Hepatocyte (in vitro differentiated cells): ENCODE data around the gene TMEM144. TPM values are rescaled to one million over a fixed set of nuclear protein-coding genes. Genes with fewer than 3 reads are reported as not detected.
A peak's percentile ranks its signal among the peaks of the same experiment; 100 is the strongest.

Experiments used
- DNase-seq: peaks from one replicate; pipeline ENCODE4 v3.0.0-alpha.2; 2016; ENCODE audit warnings: low spot score
- H2AFZ ChIP-seq: fragments of 200-600 bp; sonication (generic); 2 replicates; pipeline ENCODE4 v1.6.0; 2016; ENCODE audit warnings: antibody characterized with exemption, mild to moderate bottlenecking
- H3K27ac ChIP-seq: fragments of 200-600 bp; sonication (generic); 2 replicates; pipeline ENCODE4 v1.5.1; 2016; ENCODE audit warnings: mild to moderate bottlenecking
- H3K27me3 ChIP-seq: fragments of 200-600 bp; sonication (generic); 2 replicates; pipeline ENCODE4 v1.6.1; 2016
- H3K36me3 ChIP-seq: fragments of 200-600 bp; sonication (generic); replicated peaks from 2 replicates; pipeline ENCODE4 v1.5.1; 2016; ENCODE audit warnings: low read depth; ENCODE audit not compliant: insufficient read depth
- H3K4me1 ChIP-seq: fragments of 200-600 bp; sonication (generic); 2 replicates; pipeline ENCODE4 v1.5.1; 2016; ENCODE audit warnings: mild to moderate bottlenecking, moderate library complexity; ENCODE audit not compliant: insufficient read depth
- H3K4me2 ChIP-seq: fragments of 200-600 bp; sonication (generic); 2 replicates; pipeline ENCODE4 v1.6.0; 2016
- H3K4me3 ChIP-seq: fragments of 200-600 bp; sonication (generic); 2 replicates; pipeline ENCODE4 v1.5.1; 2016; ENCODE audit warnings: mild to moderate bottlenecking
- H3K79me2 ChIP-seq: fragments of 200-600 bp; sonication (generic); 2 replicates; pipeline ENCODE4 v1.6.0; 2017; ENCODE audit warnings: mild to moderate bottlenecking
- H3K9me2 ChIP-seq: fragments of 200-600 bp; sonication (generic); replicated peaks from 2 replicates; pipeline ENCODE4 v1.6.0; 2017; ENCODE audit warnings: mild to moderate bottlenecking; ENCODE audit not compliant: insufficient read depth
- H3K9me3 ChIP-seq: fragments of 200-600 bp; sonication (generic); 2 replicates; pipeline ENCODE4 v1.5.1; 2016; ENCODE audit warnings: low read depth, mild to moderate bottlenecking
- H4K20me1 ChIP-seq: fragments of 200-600 bp; sonication (generic); 2 replicates; pipeline ENCODE4 v1.6.0; 2016; ENCODE audit warnings: mild to moderate bottlenecking; ENCODE audit not compliant: insufficient read depth, poor library complexity, severe bottlenecking
- EZH2 ChIP-seq: fragments of 200-600 bp; sonication (generic); IDR thresholded peaks from 2 replicates; pipeline ENCODE4 v1.6.1; 2016; ENCODE audit warnings: antibody characterized with exemption, mild to moderate bottlenecking, borderline replicate concordance
- EZH2phosphoT487 ChIP-seq: fragments of 200-600 bp; sonication (generic); IDR thresholded peaks from one replicate; pipeline ENCODE4 v1.6.1; 2018; ENCODE audit warnings: antibody characterized with exemption, mild to moderate bottlenecking, low read depth, moderate library complexity; ENCODE audit not compliant: unreplicated experiment, severe bottlenecking
- WGBS: methylation state at CpG from one replicate; pipeline ENCODE4 v1.1.6; 2016; ENCODE audit warnings: low lambda C conversion rate; ENCODE audit errors: missing lambda C conversion rate; 5-methylcytosine and 5-hydroxymethylcytosine counted together
- polyA plus RNA-seq: library from polyadenylated mRNA; unstranded; fragments of >200 nt; fragmentation: Nextera tagmentation; extraction: Ambion mirVana; gene quantifications from 2 replicates; pipeline ENCODE4 v1.2.1, GENCODE V29; 2016
- total RNA-seq: library from RNA; depleted of rRNA; stranded (reverse); fragments of >200 nt; gene quantifications from 2 replicates; pipeline ENCODE4 v1.2.3, GENCODE V29; 2014
- TF ChIP-seq, protein P1 (sequence below): fragments of 200-600 bp; sonication (generic); IDR thresholded peaks from 2 replicates; pipeline ENCODE4 v1.5.1; 2016; ENCODE audit warnings: antibody characterized with exemption, mild to moderate bottlenecking; ENCODE audit not compliant: poor library complexity

TMEM144 gene
- total and polyA plus RNA-seq, 2 experiments from 2014 or later: 17.5 to 58.9 TPM

DNA sequence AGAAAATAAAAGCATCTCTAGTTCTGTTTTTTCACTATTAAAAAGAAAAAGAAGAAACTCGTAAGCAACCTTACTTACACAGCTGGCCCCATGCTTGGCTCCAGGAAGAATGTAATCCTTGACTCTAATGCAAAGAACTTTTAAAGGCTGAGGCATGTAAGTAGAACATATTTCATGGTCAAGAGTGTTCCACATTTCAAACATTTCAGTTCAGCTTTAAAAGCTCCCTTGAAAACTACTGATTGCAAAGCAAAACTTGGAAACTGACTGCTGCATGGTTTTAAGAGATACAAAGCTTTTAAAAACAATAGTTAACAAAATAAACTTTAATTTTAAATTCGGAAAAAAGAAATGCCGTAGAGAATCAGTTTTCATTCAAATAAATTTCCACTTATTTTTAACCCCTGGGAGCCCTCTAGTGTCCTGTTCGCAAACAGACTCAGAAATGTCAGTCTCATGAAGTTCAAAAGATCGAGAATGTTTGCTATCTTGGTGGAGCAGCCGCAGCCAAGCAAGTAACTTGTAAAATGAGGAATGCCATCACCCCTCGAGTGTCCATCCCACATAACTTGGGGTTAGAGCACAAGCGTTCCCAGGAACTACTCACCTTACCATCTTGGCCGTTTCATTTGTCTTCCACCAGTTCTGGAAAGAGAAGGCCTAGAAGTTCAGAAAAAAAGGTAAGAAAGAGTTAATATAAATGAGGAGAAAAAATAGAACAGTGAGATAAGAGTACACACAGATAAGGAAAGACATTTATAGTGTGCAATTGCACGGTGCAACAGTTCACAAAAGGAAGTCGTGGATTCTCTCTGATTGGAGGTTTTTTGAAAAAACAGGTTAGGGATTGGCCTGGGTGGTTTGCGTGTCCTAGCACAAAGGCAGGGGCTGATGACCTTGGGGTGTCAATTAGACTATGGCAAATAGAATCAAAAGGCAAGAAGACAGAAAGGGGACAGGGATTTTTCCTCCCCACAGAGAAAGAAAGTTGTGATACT is 37.7 kb upstream of the TMEM144 start, which contains the start of gene GASK1B:
Gene GASK1B (minus strand): TSS at position 765 of the 998 bp plus-strand sequence. CDS start 1,650 bp downstream, outside the sequence.
- H3K36me3 ChIP-seq: no peaks in the 10 kb centered on the region
- peaks cover 25% of the 10 kb centered on the region for H3K4me1 ChIP-seq
- H3K9me2 ChIP-seq: no peaks in the 10 kb centered on the region
- H3K27me3 ChIP-seq: no peaks in the 10 kb centered on the region
- 9% methylated on average over 12 of the region's 12 CpGs for WGBS
- peak within 1 kb of the TSS; percentile 66 for H3K4me2 ChIP-seq
- no peaks in the 10 kb centered on the region for H3K9me3 ChIP-seq
- peak within 1 kb of the TSS; percentile 30 for H3K4me3 ChIP-seq
- no peaks in the 10 kb centered on the region for H4K20me1 ChIP-seq
- DNase-seq: peak; percentile 76
- peak within 1 kb of the TSS; percentile 14 for H2AFZ ChIP-seq
- H3K27ac ChIP-seq: peak within 1 kb of the TSS; percentile 87
- H3K79me2 ChIP-seq: peaks cover 65% of the 10 kb centered on the region
- TF ChIP-seq, protein P1, sequence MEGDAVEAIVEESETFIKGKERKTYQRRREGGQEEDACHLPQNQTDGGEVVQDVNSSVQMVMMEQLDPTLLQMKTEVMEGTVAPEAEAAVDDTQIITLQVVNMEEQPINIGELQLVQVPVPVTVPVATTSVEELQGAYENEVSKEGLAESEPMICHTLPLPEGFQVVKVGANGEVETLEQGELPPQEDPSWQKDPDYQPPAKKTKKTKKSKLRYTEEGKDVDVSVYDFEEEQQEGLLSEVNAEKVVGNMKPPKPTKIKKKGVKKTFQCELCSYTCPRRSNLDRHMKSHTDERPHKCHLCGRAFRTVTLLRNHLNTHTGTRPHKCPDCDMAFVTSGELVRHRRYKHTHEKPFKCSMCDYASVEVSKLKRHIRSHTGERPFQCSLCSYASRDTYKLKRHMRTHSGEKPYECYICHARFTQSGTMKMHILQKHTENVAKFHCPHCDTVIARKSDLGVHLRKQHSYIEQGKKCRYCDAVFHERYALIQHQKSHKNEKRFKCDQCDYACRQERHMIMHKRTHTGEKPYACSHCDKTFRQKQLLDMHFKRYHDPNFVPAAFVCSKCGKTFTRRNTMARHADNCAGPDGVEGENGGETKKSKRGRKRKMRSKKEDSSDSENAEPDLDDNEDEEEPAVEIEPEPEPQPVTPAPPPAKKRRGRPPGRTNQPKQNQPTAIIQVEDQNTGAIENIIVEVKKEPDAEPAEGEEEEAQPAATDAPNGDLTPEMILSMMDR: peak; percentile 86
- TF ChIP-seq EZH2phosphoT487: no peak

DNA sequence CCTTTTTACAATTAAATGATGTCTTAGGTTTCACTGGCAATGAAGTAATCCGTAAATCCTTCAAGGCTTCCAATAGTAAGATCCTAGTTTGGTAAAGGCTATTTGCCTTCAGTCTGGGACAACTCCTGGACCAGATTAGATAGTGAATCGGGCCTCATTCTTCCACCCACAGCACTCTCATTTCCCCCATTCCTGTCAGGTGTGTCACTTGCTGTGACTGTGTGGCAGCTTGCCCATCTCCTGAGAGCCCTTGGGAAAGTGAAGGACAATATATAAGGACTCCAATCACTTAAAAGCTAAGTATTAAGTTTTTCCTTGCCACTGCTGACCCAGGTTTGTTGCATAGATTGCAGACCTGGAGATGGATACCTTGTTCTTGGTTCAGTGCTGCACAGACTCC is 34.2 kb upstream of the TMEM144 start:
- Histone ChIP-seq H3K4me3 (no peak overlapping the region), H2AFZ (no peak overlapping the region), H3K9me3 (no peaks in the 10 kb centered on the region), H3K36me3 (no peaks in the 10 kb centered on the region), H3K27me3 (no peaks in the 10 kb centered on the region), H3K79me2 (peaks cover 32% of the 10 kb centered on the region), H3K9me2 (no peaks in the 10 kb centered on the region), H3K4me1 (peaks cover 25% of the 10 kb centered on the region), H3K27ac (peak overlapping the region; percentile 68), H4K20me1 (no peaks in the 10 kb centered on the region), H3K4me2 (peak overlapping the region; percentile 9)
- WGBS: 50% methylated on average over 2 of the region's 2 CpGs
- no peak for DNase-seq
- no peak for TF ChIP-seq EZH2
- no peak for TF ChIP-seq EZH2phosphoT487
- TF ChIP-seq, protein P1: no peak

DNA sequence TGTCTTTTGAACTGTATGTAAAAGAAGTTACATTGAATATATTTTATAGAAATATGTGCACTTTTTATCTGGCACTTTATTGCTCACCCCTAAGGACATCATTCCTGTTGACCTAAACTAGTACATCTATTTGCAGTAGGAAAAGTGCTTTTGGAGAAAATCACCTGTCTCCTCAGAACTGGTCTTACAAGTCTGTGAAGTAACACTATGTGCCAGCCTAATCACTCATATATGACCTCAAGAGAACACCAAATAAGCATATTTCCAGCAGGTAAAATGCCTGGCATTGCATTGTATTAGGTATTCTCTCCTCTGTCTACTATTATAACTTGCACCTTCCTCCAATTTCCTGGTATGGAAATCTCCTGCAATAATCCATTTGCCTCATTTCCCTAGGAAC is 33.5 kb upstream of the TMEM144 start:
- TF ChIP-seq, protein P1: no peak
- TF ChIP-seq EZH2 (no peak), EZH2phosphoT487 (no peak)
- Histone ChIP-seq H3K4me2 (peak overlapping the region; percentile 9), H3K36me3 (no peaks in the 10 kb centered on the region), H3K4me3 (no peak overlapping the region), H4K20me1 (no peaks in the 10 kb centered on the region), H3K9me3 (no peaks in the 10 kb centered on the region), H3K79me2 (peaks cover 25% of the 10 kb centered on the region), H3K4me1 (peaks cover 25% of the 10 kb centered on the region), H3K27ac (peak overlapping the region; percentile 68), H2AFZ (no peak overlapping the region), H3K27me3 (no peaks in the 10 kb centered on the region), H3K9me2 (no peaks in the 10 kb centered on the region)
- no peak for DNase-seq
